ENCODE measurements around the gene ZDHHC3. TPM values are rescaled to one million over a fixed set of nuclear protein-coding genes. Genes with fewer than 3 reads are reported as not detected.
A peak's percentile ranks its signal among the peaks of the same experiment; 100 is the strongest.

Gene ZDHHC3, protein sequence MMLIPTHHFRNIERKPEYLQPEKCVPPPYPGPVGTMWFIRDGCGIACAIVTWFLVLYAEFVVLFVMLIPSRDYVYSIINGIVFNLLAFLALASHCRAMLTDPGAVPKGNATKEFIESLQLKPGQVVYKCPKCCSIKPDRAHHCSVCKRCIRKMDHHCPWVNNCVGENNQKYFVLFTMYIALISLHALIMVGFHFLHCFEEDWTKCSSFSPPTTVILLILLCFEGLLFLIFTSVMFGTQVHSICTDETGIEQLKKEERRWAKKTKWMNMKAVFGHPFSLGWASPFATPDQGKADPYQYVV
- total RNA-seq = 46.4 and 52.6 TPM in 2 replicates
- 32.5 TPM for total RNA-seq (2013)
- 27.3 and 37.2 TPM in 2 replicates for polyA plus RNA-seq
- polyA minus RNA-seq = 50.8 and 65.3 TPM in 2 replicates

DNA sequence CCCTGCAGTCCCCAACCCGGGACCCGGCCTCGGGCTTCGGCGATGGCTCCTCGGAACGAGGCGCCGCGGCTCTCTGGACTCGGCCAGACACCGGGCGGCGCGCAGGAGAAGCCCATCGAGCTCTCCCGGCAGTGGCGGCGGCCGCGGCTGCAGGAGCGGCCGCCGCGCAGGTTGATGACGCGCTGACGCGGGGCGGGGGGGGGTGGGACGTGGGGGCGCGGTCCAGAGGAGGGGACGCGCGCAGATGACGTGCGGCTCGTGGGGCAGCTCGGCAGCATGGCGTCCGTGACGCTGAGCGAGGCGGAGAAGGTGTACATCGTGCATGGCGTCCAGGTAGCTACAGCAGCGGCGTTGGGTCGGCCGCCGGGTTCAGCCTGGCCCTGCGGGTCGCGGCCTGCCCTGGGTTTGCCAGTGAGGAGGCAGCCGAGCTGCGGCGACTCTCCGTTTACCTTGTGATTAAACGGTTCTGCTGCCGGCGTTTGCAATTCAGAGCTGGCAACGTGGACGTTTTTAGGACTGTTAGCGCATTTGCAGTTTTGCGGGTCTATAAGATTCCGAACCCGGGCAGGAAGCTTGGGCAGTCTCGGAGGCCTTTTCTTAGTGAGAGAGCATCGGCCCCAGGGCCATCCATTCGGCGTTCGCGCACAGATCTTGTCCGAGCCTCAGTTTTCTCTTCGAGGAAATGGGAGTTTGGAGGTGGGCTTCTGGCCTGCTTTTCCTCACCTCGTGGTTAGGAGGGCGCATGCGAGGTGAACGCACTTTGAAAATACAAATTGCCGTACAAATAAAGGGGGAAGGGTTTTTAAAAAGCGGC is at the start of gene ZDHHC3, which contains the start of gene EXOSC7:
Gene ZDHHC3 (minus strand): TSS at position 173 of the 814 bp plus-strand sequence. CDS start 16,738 bp downstream, outside the sequence.
Gene EXOSC7 (plus strand): TSS at position 243 of the 814 bp plus-strand sequence. CDS start 34 bp downstream, at position 277.
- H3K27me3 Mint-ChIP-seq = no peaks in the 10 kb centered on the region
- DNase-seq (peak; percentile 93), ATAC-seq (ENCODE audit: low read depth) (peak; percentile 94)
- H3K4me1 Mint-ChIP-seq = peaks cover 50% of the 10 kb centered on the region
- Histone ChIP-seq H3K27ac (ENCODE audit: low read length in 2 of 2) (peak within 1 kb of the TSS; percentile 79 to 80), H3K4me2 (replicated peaks; ENCODE audit: low read depth, low read length, poor library complexity, severe bottlenecking) (peak within 1 kb of the TSS; percentile 95), H3K36me3 (replicated peaks in 1 of 2; ENCODE audit: control extremely low read depth in 1 of 2, control insufficient read depth in 1 of 2, extremely low read depth in 1 of 2, insufficient read depth in 2 of 2, low read length in 1 of 2) (peaks cover 0 to 2% of the 10 kb centered on the region in 2 experiments), H3K4me1 (ENCODE audit: control insufficient read depth in 2 of 2, insufficient read depth in 2 of 2, low read length in 2 of 2) (peaks cover 25 to 27% of the 10 kb centered on the region in 2 donors), H3K4me3 (ENCODE audit: control extremely low read depth in 1 of 5, extremely low read depth in 1 of 5, insufficient read depth in 1 of 5, low read depth in 2 of 5, low read length in 4 of 5) (peak within 1 kb of the TSS; percentile 85 to 98 (median 93)), H2AFZ (ENCODE audit: insufficient read depth, low read depth, low read length, poor library complexity, severe bottlenecking) (peak within 1 kb of the TSS; percentile 100), H3K79me2 (ENCODE audit: control insufficient read depth, insufficient read depth, low read length) (peaks cover 87% of the 10 kb centered on the region), H4K20me1 (ENCODE audit: control insufficient read depth, insufficient read depth, low read length, poor library complexity, severe bottlenecking) (peaks cover 8% of the 10 kb centered on the region), H3K9ac (ENCODE audit: low read length) (peak within 1 kb of the TSS; percentile 95), H3K27me3 (replicated peaks in 1 of 4; ENCODE audit: control extremely low read depth in 1 of 4, control insufficient read depth in 3 of 4, insufficient read depth in 4 of 4, low read length in 3 of 4) (no peaks in the 10 kb centered on the region), H3K9me3 (ENCODE audit: control extremely low read depth in 1 of 3, control insufficient read depth in 2 of 3, insufficient read depth in 1 of 3, low read length in 2 of 3) (no peaks in the 10 kb centered on the region)
- no peak for TF ChIP-seq EZH2 (IDR thresholded peaks at IDR 0.05; ENCODE audit: borderline replicate concordance, insufficient read depth, low read depth, low read length, poor library complexity, severe bottlenecking)
- TF ChIP-seq, protein P1, sequence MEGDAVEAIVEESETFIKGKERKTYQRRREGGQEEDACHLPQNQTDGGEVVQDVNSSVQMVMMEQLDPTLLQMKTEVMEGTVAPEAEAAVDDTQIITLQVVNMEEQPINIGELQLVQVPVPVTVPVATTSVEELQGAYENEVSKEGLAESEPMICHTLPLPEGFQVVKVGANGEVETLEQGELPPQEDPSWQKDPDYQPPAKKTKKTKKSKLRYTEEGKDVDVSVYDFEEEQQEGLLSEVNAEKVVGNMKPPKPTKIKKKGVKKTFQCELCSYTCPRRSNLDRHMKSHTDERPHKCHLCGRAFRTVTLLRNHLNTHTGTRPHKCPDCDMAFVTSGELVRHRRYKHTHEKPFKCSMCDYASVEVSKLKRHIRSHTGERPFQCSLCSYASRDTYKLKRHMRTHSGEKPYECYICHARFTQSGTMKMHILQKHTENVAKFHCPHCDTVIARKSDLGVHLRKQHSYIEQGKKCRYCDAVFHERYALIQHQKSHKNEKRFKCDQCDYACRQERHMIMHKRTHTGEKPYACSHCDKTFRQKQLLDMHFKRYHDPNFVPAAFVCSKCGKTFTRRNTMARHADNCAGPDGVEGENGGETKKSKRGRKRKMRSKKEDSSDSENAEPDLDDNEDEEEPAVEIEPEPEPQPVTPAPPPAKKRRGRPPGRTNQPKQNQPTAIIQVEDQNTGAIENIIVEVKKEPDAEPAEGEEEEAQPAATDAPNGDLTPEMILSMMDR (IDR thresholded peaks at IDR 0.05) = no peak
- H3K4me3 Mint-ChIP-seq = peak within 1 kb of the TSS; percentile 93
- POLR2A ChIA-PET = interaction anchor here (0.6 to 1.1 kb wide), 3 partner anchors 9 to 638 kb away, joined by 4 to 5 read pairs (median 4); partner anchors contain the start of genes KIAA1143 and KIF15
- WGBS (ENCODE audit: insufficient coverage) = under 1% methylated on average over 80 of the region's 82 CpGs
- intact Hi-C loops (cut with micrococcal nuclease) = loop anchor here (1.0 to 5.0 kb wide), 4 partner anchors 115 to 1354 kb away; partner anchors contain the start of genes ANO10, KIAA1143, KIF15 and TMEM42
- H3K9me3 Mint-ChIP-seq (ENCODE audit: insufficient read depth) = no peaks in the 10 kb centered on the region
- CTCF ChIA-PET = interaction anchor here (0.7 to 2.7 kb wide), 8 partner anchors 11 to 1018 kb away, joined by 3 to 8 read pairs (median 4); partner anchors contain the start of genes KIAA1143, KIF15 and TCAIM
- peak within 1 kb of the TSS; percentile 93 for H3K27ac Mint-ChIP-seq
